Activated T-cell treated with anti-CD3 and anti-CD28 coated beads for 1 hour (primary cell): Measurements from ENCODE around the gene THADA.

Experiments
- DNase-seq: peaks from one replicate; pipeline ENCODE4 v3.0.0-alpha.2; 2020; ENCODE audit warnings: low read depth

Gene THADA

GRCh38 chr2:43180897-43181296 is 414.9 kb downstream of the THADA start:
- DNase-seq = no peak
